C4-2B (cell line): Measurements from ENCODE around the gene ARHGAP21.

Experiments
- CTCF ChIP-seq: fragments of 450-650 bp; conservative IDR thresholded peaks from 2 replicates; pipeline ENCODE4 v1.5.1; 2017; ENCODE audit warnings: mild to moderate bottlenecking
- ZFX ChIP-seq: fragments of 450-650 bp; IDR thresholded peaks from 2 replicates; pipeline ENCODE4 v1.6.1; 2017

DNA sequence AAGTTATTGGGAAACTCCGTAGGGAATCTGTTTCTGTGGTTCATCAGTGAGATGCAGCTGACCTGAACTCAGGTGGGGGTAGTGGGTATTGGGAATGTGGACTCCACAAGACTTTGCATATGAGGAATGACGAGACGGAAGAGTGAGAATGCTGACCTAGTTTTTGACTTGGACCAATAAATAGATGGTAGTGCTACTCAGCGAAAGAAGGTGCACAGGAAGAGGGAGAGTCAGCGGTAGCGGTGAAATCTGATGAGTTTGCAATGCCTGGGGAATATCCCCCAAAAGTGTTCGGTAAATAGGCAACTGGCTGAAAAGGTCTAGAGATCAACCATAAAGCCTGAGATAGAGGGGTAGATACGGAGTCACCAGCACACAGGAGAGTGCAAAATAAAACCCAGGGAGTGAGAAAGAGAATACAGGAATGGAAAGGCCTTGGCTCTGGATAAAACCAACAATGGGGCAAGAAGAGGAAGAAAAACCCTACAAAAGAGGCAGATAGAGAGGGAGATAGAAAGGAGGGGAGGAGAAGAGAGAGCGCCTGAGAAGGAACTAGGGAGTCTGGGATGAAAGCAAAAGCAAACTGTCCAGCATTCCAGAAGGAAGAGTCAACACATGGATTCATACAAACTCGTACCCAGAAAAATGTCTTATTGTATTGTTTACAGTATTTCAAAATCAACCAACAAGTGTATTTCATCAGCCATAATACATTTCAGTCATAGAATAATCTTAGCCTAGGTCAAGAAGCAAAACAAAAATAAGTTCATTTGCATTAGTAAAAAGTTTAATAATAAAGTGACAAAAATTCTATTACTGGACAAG is 5.4 kb downstream of the ARHGAP21 start:
- TF ChIP-seq CTCF (no peak), ZFX (no peak)
